Hindlimb muscle (tissue), 1 donor: Measurements from ENCODE around the gene TIMM21. TPM values are rescaled to one million over a fixed set of nuclear protein-coding genes. Genes with fewer than 3 reads are reported as not detected.

Source experiments
- DNase-seq: peaks from one replicate; pipeline ENCODE4 v3.0.0-alpha.2; 2013
- polyA plus RNA-seq: library from polyadenylated mRNA; unstranded; fragments of 120-200 nt; gene quantifications from one replicate; pipeline ENCODE4 v1.2.1, GENCODE V29; 2013; ENCODE audit not compliant: insufficient read length

TIMM21 gene, protein sequence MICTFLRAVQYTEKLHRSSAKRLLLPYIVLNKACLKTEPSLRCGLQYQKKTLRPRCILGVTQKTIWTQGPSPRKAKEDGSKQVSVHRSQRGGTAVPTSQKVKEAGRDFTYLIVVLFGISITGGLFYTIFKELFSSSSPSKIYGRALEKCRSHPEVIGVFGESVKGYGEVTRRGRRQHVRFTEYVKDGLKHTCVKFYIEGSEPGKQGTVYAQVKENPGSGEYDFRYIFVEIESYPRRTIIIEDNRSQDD
- polyA plus RNA-seq: 41.6 TPM

GRCh38 chr18:74147779-74148542, at the start of gene TIMM21, which contains the start of gene FBXO15:
Gene TIMM21, plus strand, starts transcription at chr18:74148523. Its CDS starts 286 bp downstream, at chr18:74148809.
Gene FBXO15, minus strand, starts transcription at chr18:74147834. Its CDS starts 49 bp downstream, at chr18:74147785.
- DNase-seq: peak; percentile 98

- DNase-seq: no peak
Measured at GRCh38 chr18:74108460-74108859, 39.9 kb upstream of the TIMM21 start.

DNA sequence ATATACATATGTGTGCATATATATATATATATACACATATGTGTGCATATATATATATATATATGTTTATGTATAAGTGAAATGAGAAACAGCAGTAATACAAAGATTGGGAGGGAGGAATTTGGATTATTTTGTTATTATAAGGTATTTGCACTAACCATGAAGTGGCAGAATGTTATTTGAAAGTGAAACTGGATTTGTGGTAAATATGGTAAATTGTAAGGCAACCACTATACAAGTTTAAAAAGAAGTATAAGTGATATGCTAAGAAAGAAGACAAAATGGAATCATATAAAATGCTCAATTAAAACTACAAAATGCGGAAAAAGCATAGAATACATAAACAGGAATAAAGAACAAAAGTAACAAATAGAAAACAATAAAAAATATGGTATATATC, 38.2 kb upstream of the TIMM21 start:
- DNase-seq: no peak

GRCh38 chr18:74110976-74111375, 37.3 kb upstream of the TIMM21 start:
- no peak for DNase-seq

DNA sequence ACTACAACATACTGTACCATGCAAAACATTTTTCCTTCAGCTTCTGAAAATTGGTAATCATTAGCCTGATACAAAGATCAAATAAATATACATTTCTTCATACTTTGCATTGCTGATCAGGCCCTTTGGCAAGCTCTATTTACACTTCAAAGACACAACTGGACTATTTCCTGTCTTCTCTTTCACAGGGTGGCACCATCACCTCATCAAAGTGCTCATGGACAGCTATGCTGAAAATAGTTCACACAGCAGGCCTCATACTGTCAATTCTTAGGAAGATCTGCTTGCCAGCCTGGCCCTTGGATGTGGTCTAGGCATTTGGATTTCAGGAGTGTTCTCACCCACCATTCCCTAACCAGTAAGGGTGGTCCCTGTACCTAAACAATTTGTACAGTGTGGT, 34.6 kb upstream of the TIMM21 start:
- no peak for DNase-seq

- DNase-seq: no peak
Measured at GRCh38 chr18:74114116-74114515, 34.2 kb upstream of the TIMM21 start.

DNA sequence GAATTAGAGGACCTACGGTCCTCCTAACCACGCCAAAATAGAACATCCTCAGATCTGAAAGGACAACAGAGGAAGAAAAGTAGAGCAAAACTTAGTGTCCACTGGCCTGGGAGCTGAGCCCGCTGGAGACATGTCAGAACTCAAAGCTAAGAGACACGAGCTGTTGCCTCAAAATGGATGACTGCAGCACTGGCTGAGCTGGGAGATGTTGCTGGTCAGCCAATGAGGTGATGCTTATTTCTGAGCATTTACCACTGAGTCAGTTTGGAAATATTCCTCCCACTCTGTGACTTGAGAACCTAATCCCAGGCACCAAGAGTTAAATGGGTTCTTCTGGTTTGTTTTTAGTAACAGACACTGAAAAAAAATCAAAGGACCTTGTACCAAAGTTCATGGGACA, 33.3 kb upstream of the TIMM21 start:
- DNase-seq: no peak

DNA sequence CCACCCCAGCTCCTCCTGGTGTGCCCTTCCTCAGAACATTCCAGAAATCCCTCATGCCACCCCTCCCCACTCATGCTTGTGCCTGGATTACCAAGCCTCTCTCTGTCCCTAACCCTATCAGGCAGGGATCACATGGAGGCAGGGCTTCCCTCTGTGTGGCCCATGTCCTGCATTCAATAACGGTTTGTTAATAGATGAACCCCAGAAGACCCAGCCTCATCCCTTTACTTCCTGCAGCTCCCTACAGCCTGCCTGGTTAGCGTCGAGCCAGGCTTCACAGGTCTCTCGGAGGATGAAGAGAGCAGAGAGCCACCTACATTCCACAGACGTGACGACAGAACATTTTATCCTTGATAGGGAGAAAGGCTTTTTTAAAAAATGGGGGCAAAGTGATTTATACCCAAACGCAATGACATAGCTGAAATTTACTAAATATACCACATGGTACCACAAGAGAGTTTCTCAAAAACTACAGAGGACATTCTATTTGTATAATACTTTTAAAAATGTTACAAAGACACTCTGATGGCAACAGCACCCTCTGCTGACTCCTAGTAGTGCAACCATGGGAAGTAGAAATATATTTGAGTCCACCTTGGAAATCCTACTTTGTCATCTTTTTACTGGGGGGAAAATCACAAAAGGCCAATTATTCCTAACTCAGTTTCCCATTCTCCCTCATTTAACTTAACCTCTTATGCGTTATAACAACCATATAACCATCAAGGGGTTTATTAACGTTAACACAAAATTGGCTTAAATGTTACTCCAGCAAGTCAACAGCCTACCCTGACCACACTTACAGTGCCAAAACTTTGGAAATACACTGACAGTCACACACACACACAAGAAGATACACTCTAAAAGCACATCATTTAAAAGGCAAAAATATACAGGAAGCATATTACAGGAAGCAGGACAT, 31.4 kb upstream of the TIMM21 start:
- DNase-seq: no peak

DNA sequence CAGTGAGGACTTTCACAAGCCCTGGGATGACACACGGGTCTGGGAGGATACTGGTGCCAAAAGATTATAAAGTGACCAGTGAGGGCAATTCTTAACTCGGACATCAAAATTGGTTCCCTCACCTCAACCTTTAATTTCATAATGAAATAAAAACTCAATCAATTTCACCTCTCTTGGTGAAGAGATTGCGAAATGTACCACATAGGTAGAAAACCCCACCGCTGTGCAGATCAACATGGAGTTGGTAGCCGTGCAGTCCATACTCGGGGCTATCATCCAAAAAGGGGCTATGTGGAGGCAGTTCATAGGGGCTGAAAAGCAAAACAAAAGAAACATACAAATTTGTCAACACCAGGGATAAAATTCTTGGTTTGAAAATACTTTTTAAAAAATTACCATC, 25.1 kb upstream of the TIMM21 start:
- DNase-seq: no peak

- no peak for DNase-seq
Measured at GRCh38 chr18:74124642-74125041, 23.7 kb upstream of the TIMM21 start.

DNA sequence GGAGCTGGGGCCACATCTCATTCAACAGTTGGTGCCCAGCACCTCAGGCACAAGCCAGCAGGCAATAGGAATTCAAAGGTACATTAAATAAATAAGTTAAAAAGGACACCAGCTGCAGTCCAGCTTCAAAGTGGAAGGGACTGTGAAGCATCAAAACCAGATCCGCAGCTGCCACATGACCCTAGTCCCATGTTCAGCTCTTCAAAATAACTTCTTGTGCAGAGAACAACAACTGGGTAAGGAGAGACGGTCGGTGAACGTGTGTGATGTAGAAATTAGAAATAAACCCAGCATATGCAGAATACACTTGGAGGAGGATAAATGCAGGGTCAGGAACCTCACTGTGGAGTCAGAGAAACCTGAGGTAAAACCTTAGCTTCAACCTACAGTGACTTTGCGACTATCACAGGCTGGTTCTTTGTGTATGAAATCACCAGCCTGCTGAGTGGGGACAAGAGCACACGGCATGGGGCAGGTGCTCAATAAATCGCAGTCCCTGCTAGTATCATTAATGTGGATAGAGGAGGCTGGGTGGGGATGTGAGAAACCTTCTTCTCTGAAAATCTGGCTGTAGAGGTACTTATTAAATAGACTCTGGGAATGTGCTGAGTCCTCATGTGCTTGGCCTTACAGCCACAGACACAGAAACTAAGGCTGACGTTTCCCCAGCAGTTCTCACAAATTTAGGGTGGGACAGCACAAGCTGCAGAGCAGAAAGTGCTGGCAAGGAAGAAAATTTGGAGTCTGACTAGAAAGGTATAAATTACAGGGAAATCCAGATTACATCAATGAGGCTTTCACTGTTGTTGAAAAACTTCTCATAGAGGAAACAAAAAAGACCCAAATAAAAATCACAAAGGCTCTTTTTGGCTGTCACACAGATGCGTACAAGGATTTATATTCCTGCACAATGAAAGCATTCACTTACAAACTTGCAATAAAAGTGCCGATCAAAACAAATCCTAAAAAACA, 21.4 kb upstream of the TIMM21 start:
- no peak for DNase-seq

DNA sequence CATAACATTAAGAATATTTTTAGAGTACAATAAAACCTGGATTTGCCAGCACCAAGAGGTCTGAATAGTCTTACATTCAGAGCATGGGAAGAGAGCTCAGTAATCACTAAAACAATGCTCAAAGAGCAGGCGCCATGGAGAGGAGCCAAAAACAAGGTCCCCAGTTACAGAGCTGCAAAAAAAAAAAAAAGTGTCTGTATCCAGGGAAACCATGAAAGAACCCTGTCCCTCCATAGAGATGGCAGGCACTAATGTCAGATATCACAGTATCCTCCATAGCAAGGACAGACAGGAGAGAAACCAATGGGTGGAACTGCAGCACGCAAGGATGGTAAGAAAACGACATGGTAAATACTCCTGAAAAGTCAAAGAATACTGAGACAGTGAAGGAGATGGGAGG, 20.2 kb upstream of the TIMM21 start:
- no peak for DNase-seq

DNA sequence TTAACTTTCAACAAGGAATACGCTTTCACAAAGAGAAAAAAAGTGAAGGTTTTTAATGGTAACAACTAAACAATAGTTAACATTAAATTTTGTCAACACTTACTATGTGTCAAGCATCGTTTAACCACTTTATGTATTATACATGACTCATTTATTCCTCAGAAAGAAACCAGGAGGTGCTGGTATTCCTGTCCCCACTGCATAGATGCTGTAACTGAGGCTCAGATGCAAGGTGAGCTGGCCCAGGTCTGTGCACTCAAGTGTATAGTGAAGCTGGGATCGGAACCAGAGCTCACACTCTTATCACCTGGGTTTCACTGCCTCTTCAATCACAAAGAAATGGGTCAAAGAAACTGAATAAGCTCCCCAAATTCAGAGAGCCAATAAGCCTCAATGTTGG, 17.2 kb upstream of the TIMM21 start:
- no peak for DNase-seq

GRCh38 chr18:74132201-74132600, 16.1 kb upstream of the TIMM21 start:
- DNase-seq: no peak

- DNase-seq: no peak
Measured at GRCh38 chr18:74137920-74138538, 10.3 kb upstream of the TIMM21 start.

DNA sequence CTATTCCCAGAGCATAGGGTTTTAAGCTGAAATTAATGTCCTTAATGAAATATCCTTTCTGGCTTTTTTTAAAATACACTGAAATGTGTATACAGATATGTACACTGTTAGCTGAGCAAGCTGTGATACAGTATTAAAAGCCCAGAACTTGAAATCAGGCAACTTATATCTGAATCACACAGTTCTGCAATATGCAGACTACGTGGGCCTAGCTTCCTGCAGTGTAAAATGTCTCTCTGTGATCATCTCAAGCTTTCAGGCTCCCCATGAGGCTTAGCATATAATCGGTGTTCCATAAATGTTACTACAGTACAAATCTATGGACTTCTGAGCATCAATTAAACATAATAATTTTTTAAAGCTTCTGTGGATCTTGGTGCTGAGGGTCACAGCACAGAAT, 8.9 kb upstream of the TIMM21 start:
- no peak for DNase-seq

GRCh38 chr18:74139888-74140287, 8.4 kb upstream of the TIMM21 start:
- no peak for DNase-seq

DNA sequence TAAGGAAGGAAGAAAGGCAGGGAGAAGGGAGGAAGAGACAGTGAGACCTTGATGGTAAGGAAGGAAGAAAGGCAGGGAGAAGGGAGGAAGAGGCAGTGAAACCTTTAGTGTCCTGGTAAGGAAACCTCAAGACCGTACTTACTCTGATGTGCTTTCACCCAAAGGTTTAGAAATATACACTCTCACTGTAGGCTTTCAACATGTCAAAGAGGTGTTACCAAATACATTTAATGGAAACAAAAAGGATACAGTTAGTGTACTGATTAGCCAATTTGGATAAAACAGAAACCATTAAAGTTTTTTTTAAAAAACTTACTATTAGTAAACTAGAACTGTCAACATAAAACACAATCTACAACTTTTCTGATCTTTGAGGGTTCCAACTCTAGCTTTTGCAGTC, 7.7 kb upstream of the TIMM21 start:
- no peak for DNase-seq

- no peak for DNase-seq
Measured at GRCh38 chr18:74141667-74142066, 6.7 kb upstream of the TIMM21 start.

GRCh38 chr18:74142252-74142651, 6.1 kb upstream of the TIMM21 start:
- no peak for DNase-seq

DNA sequence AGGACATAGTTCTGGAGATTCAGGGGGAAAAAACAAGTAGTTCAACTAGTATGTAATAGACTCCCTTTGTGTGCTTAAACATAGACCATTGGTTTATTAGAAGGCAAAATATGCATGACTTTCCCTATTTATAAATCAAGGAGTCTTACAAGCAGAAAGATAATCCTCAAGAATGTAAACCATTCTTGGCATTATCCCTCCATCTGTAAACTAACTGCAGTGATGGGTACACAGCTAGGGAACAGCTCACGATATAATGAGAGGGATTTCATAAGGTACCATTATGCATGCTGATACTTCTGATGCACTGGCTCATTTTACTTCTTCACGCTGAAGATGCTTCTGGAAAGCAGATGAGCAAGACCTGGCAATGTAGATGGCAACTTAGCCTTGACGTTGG, 1.6 kb upstream of the TIMM21 start:
- DNase-seq: no peak

- DNase-seq: no peak
Measured at GRCh38 chr18:74147491-74147778, 888 bp upstream of the TIMM21 start.
